Measurements from ENCODE around the gene DMRT3.

GRCh38 chr9:1005043-1005667 is 28.7 kb downstream of the DMRT3 start:
- TF ChIP-seq HMGXB4 (CRISPR knock-in tag; IDR thresholded peaks at IDR 0.05) (no peak), TP53 (CRISPR knock-in tag; IDR thresholded peaks at IDR 0.05) (no peak), CTCF (IDR thresholded peaks at IDR 0.05) (peak; percentile 36; the same call in 1 of the 2 replicates), SP1 (CRISPR knock-in tag; conservative IDR thresholded peaks at IDR 0.05) (no peak), NFYB (CRISPR knock-in tag; conservative IDR thresholded peaks at IDR 0.05; ENCODE audit: low read depth) (no peak), USF1 (CRISPR knock-in tag; IDR thresholded peaks at IDR 0.05) (no peak), STAT6 (CRISPR knock-in tag; conservative IDR thresholded peaks at IDR 0.05; ENCODE audit: low read depth) (no peak), GRHL2 (CRISPR knock-in tag; IDR thresholded peaks at IDR 0.05; ENCODE audit: insufficient replicate concordance, severe bottlenecking) (no peak), NR2C2 (CRISPR knock-in tag; IDR thresholded peaks at IDR 0.05) (no peak), ATF3 (CRISPR knock-in tag; conservative IDR thresholded peaks at IDR 0.05) (no peak), CREB1 (CRISPR knock-in tag; IDR thresholded peaks at IDR 0.05) (no peak), IRF1 (CRISPR knock-in tag; IDR thresholded peaks at IDR 0.05) (no peak), NFE2L1 (CRISPR knock-in tag; IDR thresholded peaks at IDR 0.05) (no peak), E2F1 (CRISPR knock-in tag; IDR thresholded peaks at IDR 0.05) (no peak)
